HepG2 (cell line): ENCODE results near the gene TCFL5. TPM values are rescaled to one million over a fixed set of nuclear protein-coding genes. Genes with fewer than 3 reads are reported as not detected.

Experiments
- AGO2 ChIP-seq: fragments of 200-400 bp; formaldehyde crosslinking; optimal IDR thresholded peaks from 2 replicates; pipeline ENCODE3; 2017; ENCODE audit warnings: mild to moderate bottlenecking, low read depth, low read length, moderate library complexity
- DNMT1 ChIP-seq: sonication (generic); formaldehyde crosslinking; IDR thresholded peaks from 2 replicates; pipeline ENCODE4 v1.5.1; 2020; ENCODE audit warnings: mild to moderate bottlenecking, missing genetic modification reagents
- DNMT3B ChIP-seq: conservative IDR thresholded peaks from 2 replicates; pipeline ENCODE4 v1.6.1; 2016; ENCODE audit warnings: missing biosample characterization, control low read depth
- DR1 ChIP-seq: sonication (generic); formaldehyde crosslinking; IDR thresholded peaks from 2 replicates; pipeline ENCODE4 v1.8.0; 2021; ENCODE audit warnings: mild to moderate bottlenecking, missing genetic modification reagents, inconsistent platforms
- HDAC1 ChIP-seq: sonication (generic); formaldehyde crosslinking; IDR thresholded peaks from 2 replicates; pipeline ENCODE4 v1.5.1; 2020; ENCODE audit warnings: mild to moderate bottlenecking, missing genetic modification reagents
- MXI1 ChIP-seq: IDR thresholded peaks from 3 replicates; pipeline ENCODE4 v1.6.1; 2012; ENCODE audit warnings: low read depth, low read length, inconsistent platforms, borderline replicate concordance
- NFKB2 ChIP-seq: sonication (generic); formaldehyde crosslinking; IDR thresholded peaks from 2 replicates; pipeline ENCODE4 v1.4.0; 2020; ENCODE audit warnings: missing genetic modification reagents, borderline replicate concordance
- PRPF4 ChIP-seq: fragments of 200-400 bp; formaldehyde crosslinking; IDR thresholded peaks from 2 replicates; pipeline ENCODE4 v1.6.1; 2016; ENCODE audit warnings: low read length, low read depth; ENCODE audit not compliant: poor library complexity, severe bottlenecking
- USF2 ChIP-seq, 2 experiments: sonication (generic) in 1 of 2; formaldehyde crosslinking in 1 of 2; IDR thresholded peaks; 2 replicates each; pipeline versions ENCODE4 v1.5.1 to v1.6.1; 2011 to 2020; ENCODE audit warnings: borderline replicate concordance in 1 of 2, low read depth in 1 of 2, low read length in 1 of 2, mild to moderate bottlenecking in 1 of 2, missing genetic modification reagents in 1 of 2, moderate library complexity in 1 of 2
- ZFP36L1 ChIP-seq: sonication (generic); formaldehyde crosslinking; IDR thresholded peaks from 2 replicates; pipeline ENCODE4 v1.8.0; 2022; ENCODE audit warnings: mild to moderate bottlenecking, missing genetic modification reagents, moderate library complexity
- ZNF318 ChIP-seq: sonication (generic); formaldehyde crosslinking; IDR thresholded peaks from 2 replicates; pipeline ENCODE4 v1.4.0; 2020; ENCODE audit warnings: mild to moderate bottlenecking, missing genetic modification reagents
- ZNF558 ChIP-seq: sonication (generic); formaldehyde crosslinking; IDR thresholded peaks from 2 replicates; pipeline ENCODE4 v1.9.0; 2022; ENCODE audit warnings: mild to moderate bottlenecking, missing genetic modification reagents, borderline replicate concordance
- ZNF572 ChIP-seq: sonication (generic); formaldehyde crosslinking; IDR thresholded peaks from 2 replicates; pipeline ENCODE4 v1.5.1; 2020; ENCODE audit warnings: mild to moderate bottlenecking, missing genetic modification reagents
- polyA plus RNA-seq, 8 experiments: library from polyadenylated mRNA; depleted of rRNA in 3 of 8; stranded (reverse) in 7 of 8; unstranded in 1 of 8; fragments of >200 nt; fragmentation: Illumina TruSeq in 4 of 8; extraction: Trizol in 4 of 8; gene quantifications; 2 replicates each; pipeline versions ENCODE4 v1.2.1 to v1.2.3, GENCODE V29; 2011 to 2016; ENCODE audit warnings: low read depth in 4 of 8, missing spikeins in 1 of 8, mixed read lengths in 1 of 8; ENCODE audit not compliant: insufficient read depth in 1 of 8
- total RNA-seq, 5 experiments: library from RNA; depleted of rRNA; stranded (reverse); fragments of >200 nt; fragmentation: Illumina TruSeq; extraction: Trizol; gene quantifications; 2 replicates each; pipeline ENCODE4 v1.2.3, GENCODE V29; 2016; ENCODE audit warnings: low read depth in 1 of 5
- TF ChIP-seq, protein P1 (sequence below): sonication (generic); formaldehyde crosslinking; IDR thresholded peaks from 2 replicates; pipeline ENCODE4 v1.8.0; 2022; ENCODE audit warnings: mild to moderate bottlenecking, missing genetic modification reagents, moderate library complexity
- TF ChIP-seq, protein P2 (sequence below): sonication (generic); formaldehyde crosslinking; IDR thresholded peaks from 2 replicates; pipeline ENCODE4 v1.5.0; 2020; ENCODE audit warnings: mild to moderate bottlenecking, missing genetic modification reagents, moderate library complexity

TCFL5 gene
- total and polyA plus RNA-seq, 2 of the 13 experiments (the other 11 are each of a cell fraction or from before 2014, with no cell fraction given) = 14.8 to 20.0 TPM

GRCh38 chr20:62902926-62903615, 41.4 kb upstream of the TCFL5 start (continued):
- TF ChIP-seq ZNF572 (CRISPR knock-in tag) (no peak), DNMT1 (CRISPR knock-in tag) (no peak), DR1 (CRISPR knock-in tag) (no peak), MXI1 (peak; percentile 14; the same call in 1 of the 3 replicates), ZFP36L1 (CRISPR knock-in tag) (0 out of 2 replicates have a peak, but pooled peaks have one; percentile 54), HDAC1 (0 out of 2 replicates have a peak, but pooled peaks have one; percentile 30), NFKB2 (CRISPR knock-in tag) (0 out of 2 replicates have a peak, but pooled peaks have one; percentile 33), USF2 (IDR thresholded peaks at IDR 0.05; ENCODE audit: low read depth, low read length) (no peak), USF2 (CRISPR knock-in tag; IDR thresholded peaks at IDR 0.05; ENCODE audit: borderline replicate concordance) (no peak), AGO2 (peak; percentile 86), DNMT3B (no peak), PRPF4 (no peak), ZNF318 (0 out of 2 replicates have a peak, but pooled peaks have one; percentile 32), ZNF558 (no peak)
- TF ChIP-seq, protein P1, sequence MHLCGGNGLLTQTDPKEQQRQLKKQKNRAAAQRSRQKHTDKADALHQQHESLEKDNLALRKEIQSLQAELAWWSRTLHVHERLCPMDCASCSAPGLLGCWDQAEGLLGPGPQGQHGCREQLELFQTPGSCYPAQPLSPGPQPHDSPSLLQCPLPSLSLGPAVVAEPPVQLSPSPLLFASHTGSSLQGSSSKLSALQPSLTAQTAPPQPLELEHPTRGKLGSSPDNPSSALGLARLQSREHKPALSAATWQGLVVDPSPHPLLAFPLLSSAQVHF (CRISPR knock-in tag) = 0 out of 2 replicates have a peak, but pooled peaks have one; percentile 27
- TF ChIP-seq, protein P2, sequence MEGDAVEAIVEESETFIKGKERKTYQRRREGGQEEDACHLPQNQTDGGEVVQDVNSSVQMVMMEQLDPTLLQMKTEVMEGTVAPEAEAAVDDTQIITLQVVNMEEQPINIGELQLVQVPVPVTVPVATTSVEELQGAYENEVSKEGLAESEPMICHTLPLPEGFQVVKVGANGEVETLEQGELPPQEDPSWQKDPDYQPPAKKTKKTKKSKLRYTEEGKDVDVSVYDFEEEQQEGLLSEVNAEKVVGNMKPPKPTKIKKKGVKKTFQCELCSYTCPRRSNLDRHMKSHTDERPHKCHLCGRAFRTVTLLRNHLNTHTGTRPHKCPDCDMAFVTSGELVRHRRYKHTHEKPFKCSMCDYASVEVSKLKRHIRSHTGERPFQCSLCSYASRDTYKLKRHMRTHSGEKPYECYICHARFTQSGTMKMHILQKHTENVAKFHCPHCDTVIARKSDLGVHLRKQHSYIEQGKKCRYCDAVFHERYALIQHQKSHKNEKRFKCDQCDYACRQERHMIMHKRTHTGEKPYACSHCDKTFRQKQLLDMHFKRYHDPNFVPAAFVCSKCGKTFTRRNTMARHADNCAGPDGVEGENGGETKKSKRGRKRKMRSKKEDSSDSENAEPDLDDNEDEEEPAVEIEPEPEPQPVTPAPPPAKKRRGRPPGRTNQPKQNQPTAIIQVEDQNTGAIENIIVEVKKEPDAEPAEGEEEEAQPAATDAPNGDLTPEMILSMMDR = 0 out of 2 replicates have a peak, but pooled peaks have one; percentile 3
